Non-pigmented ciliary epithelial cell (primary cell): Measurements from ENCODE around the gene STX1A.

Experiments
- DNase-seq: peaks from one replicate; pipeline ENCODE4 v3.0.0-alpha.2; 2010; ENCODE audit warnings: low read depth

The STX1A gene

DNA sequence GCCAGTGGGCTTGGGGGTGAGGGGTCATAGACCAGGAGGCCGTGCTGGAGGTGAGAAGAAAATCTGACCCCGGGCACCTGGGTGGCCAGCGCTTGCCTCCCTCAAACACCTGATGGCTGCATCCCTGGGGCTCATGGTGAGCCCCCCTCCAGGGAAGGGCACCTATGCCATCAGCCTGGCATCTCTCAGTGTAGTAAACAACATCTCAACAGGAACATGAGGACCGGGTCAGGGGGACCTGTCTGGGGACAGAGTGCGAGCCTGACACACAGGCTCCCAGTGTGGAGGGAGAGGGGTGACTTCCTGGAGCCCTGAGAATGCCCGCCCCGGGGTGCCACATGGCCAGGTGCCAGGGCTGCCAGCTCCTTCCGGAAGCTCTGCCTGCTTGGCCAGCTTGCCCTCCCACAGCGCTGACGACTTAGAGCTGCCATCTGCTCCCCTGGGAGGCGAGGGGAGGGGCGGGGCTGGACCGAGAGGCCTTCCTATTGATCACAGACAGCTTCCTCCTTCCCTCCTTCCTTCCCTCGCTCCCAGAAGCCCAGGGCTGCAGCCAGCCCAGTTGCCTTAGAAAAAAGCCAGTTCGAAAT, 12.3 kb downstream of the STX1A start:
- no peak for DNase-seq

GRCh38 chr7:73706126-73707044, 13.1 kb downstream of the STX1A start:
- no peak for DNase-seq

GRCh38 chr7:73705551-73705920, 13.9 kb downstream of the STX1A start:
- no peak for DNase-seq

DNA sequence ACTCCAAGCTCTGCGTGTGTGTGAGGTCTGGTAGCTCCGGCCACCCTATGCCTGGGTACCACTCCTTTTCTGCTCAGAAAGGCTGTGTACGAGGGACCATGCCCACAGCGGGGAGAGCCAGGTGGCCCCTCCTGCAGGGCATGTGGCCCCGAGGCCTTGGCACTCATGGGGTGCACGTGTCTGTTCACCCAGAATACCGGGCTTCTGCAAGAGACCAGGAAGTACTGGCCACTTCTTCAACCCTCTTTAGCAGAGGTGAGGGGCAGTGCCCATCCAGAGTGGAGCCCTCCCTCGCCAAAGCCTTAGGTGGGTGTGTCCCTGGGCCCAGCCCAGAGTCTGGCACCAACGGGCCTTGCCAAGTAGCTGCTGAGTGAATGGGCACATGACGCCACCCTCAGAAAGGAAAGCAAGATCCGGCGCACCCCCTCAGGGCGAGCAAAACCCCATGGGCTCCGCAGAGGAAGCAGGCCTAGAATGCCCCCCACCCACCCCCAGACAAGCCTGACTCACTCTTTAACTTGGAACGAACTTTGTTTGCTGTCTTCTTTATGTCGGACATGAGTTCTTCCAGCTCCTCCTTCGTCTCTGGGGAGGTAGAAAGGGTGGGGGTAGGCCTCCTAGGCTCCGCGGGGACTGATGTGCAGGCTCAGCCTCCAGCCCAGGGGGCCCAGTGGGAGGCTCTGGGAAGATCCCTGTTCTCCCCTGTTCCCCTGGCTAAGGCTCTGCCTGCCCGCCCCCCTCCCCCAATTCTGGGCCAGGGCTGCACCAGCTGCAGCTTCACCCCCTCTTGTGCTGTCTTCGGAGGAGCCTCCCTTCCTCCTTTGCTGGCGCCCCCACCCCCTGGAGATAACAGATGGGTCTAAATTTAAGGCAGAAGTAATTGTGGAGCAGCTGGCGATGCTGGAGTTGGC, 14.6 kb downstream of the STX1A start:
- no peak for DNase-seq

DNA sequence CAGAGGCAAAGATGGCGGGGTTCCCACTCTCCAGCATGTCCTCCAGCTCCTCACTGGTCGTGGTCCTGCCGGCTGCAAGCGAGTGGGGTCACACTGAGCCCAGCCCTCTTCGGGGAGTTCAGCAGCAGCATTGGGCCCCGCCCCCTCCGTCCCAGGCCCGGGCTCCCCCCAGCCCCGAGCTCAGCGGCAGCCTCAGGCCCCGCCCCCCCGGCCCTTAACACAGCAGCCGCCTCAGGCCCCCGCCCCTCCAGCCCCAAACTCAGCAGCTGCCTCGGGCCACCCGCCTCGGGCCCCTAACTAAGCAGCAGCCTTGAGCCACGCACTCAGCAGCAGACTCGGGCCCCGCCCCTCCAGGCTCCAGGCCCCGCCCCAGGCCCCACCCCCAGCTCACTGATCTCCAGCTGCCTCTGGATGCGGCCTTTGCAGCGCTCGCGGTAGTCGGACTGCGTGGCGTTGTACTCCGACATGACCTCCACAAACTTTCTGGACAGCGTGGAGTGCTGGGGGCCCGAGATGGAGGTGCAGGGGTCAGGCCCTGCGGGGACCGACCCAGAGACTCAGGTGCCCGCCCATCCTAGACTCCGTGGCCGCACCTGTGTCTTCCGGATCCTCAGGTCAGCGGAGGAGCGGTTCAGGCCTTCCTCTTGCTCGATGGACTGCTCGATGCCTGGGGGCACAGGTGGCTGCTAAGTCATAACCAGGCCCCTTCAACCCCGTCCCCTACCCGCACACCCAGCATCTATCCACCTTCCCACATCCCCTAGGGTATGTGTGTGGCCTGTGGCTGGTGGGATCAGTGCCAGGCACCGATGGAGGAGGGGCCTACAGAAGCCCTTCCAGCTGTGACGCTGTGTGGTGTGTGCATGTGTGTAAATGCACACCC, 15.5 kb downstream of the STX1A start:
- DNase-seq = no peak

GRCh38 chr7:73703225-73703624, 16.2 kb downstream of the STX1A start:
- no peak for DNase-seq

DNA sequence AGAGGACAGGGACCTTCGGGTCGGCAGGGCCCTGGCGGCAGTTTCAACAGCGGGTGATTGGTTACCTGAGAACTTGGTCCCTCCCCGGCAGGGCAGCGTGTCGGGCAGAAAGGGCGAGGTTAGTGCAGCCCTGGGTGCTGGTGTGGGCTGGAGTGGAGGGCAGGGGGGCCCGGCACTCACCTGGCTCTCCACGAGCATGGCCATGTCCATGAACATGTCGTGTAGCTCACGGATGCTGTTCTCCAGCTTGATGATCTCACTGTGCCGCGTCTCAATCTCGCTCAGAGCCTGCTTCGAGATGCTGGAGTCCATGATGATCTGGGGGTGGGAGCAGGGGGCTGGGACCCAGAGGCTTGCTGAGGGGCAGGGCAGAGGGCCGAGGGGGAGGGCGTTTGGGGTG, 16.8 kb downstream of the STX1A start:
- DNase-seq = no peak

GRCh38 chr7:73702226-73702625, 17.2 kb downstream of the STX1A start:
- no peak for DNase-seq

GRCh38 chr7:73701357-73701995, 18.0 kb downstream of the STX1A start:
- DNase-seq = no peak

DNA sequence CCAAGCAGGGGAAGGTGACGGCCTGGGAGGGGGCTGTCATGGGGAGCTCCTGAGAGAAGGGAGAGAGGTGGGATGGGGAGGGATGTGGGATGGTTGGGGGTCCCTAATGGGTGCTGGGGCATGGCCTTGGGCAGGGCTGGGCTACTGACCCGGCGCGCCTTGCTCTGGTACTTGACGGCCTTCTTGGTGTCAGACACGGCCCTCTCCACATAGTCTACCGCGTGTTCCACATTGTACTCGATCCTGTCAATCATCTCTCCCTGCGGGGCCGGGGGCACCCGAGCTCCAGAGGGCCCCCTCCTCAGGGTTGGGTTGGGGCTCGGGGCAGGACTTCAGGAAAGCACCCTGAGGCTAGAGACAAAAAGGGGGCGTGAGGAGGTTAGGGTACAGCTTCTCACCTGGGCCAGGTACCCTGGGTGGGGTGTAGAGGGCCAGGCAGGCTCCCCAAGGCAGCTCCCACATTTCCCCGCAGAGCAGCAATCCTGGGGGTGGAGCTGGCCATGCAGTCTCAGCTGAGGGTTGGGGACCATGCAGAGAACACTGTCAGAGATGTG, 18.8 kb downstream of the STX1A start:
- no peak for DNase-seq

GRCh38 chr7:73700069-73700423, 19.4 kb downstream of the STX1A start:
- no peak for DNase-seq

GRCh38 chr7:73699370-73700068, 19.9 kb downstream of the STX1A start:
- no peak for DNase-seq

DNA sequence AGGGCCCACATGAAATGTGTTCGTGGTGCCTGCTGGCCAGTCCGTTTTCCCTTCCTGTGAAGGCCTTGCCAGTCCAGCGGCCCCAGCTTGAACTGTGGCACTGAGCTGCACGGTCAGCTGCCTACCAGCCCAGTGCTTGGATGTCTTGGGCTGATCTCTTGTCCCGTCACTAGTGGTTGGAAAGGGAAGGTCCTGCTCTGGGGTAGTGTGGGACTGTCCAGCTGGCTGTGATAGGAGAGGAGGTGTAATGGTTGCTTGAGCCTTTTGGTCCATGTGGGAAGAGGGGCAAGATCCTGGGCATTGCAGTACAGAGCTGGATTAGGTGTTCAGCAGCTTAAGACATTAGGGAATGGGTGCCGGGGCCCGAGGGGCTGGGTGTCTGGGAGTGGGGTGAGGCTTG, 21.1 kb downstream of the STX1A start:
- DNase-seq = no peak

GRCh38 chr7:73696372-73696771, 23.1 kb downstream of the STX1A start:
- no peak for DNase-seq

DNA sequence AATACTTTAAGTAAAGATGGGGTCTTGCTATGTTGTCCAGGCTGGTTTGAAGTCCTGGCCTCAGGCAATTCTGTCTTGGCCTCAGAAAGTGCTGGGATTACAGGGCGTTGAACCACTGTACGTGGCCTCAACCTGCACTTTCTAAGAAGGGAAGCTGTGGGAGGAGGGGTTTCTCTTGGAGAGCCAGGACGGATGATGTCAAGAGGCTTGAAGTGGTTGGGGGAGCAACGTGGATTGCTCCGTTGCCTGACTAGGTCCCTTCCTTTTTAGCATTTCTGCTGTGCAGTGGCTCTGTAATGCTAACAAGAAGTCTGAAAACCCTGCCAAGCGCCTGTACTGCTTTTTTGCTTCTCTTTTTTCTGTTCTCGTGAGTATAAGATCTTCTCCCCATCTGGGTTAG, 28.8 kb downstream of the STX1A start:
- DNase-seq = no peak

DNA sequence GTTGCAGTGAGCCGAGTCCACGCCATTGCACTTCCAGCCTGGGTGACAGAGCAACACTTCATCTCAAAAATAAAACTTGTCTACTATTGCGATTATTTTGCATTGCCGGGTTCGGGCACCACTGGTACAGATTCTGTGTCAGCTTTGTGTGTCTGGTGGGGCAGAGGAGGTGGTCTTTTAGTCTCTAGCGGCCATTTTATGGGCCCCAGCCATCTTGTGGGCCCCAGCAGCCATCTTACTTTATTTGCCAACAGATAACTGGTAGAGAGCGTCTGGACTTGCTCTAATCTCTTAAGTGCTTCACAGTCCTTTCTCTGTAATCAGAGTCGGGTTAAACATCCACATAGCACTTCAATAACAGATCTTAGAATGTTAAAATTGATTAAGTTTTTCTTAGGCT, 31.2 kb downstream of the STX1A start:
- DNase-seq = no peak

GRCh38 chr7:73685311-73685710, 34.2 kb downstream of the STX1A start:
- no peak for DNase-seq

DNA sequence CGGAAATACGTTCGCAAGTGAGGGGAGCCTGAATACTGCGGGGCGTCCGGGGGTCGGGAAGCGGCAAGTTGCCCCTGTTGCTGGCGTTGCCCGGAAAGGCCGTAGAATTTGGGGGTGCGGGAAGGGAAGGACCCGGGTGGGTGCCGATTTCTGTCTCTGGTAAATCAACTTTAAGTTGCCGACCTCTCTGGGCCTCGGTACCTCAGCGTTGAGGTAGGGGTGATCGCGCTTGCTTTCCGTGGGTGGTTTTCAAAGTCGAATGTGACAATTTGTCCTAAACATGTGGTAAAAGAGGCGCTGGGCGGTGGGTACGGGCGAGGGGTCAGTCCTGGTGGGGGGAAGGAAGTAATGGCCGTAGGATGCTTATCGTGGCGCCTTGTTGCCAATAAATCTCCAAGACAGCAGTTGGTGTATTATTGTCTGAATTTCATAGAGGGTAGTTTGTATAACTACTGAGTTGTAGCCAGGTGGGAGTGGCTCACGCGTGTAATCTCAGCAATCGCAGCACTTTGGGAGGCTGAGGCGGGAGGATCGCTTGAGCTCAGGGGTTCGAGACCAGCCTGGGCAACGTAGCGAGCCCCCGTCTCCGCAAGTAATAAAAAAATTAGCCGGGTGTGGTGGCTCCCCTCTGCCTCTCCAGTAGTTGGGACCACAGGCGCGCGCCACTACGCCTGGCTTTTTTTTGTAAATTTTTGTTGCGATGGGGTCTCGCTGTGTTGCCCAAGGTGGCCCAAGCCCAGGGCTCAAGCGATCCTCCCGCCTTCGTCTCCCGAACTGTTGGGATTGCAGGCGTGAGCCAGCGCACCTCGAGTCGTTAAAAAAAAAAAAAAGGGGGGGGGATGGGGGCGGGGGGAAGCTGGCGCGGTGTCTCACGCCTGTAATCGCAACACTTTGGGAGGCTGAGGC, 35.4 kb downstream of the STX1A start:
- no peak for DNase-seq
